Measurements from ENCODE around the gene RSPH3.
"Not testable (repeated sequence)": the region's sequence is repeated elsewhere in the genome, so short reads cannot be mapped to it uniquely, and the experiment has no call there.

RSPH3 gene, protein sequence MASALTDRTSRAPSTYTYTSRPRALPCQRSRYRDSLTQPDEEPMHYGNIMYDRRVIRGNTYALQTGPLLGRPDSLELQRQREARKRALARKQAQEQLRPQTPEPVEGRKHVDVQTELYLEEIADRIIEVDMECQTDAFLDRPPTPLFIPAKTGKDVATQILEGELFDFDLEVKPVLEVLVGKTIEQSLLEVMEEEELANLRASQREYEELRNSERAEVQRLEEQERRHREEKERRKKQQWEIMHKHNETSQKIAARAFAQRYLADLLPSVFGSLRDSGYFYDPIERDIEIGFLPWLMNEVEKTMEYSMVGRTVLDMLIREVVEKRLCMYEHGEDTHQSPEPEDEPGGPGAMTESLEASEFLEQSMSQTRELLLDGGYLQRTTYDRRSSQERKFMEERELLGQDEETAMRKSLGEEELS

DNA sequence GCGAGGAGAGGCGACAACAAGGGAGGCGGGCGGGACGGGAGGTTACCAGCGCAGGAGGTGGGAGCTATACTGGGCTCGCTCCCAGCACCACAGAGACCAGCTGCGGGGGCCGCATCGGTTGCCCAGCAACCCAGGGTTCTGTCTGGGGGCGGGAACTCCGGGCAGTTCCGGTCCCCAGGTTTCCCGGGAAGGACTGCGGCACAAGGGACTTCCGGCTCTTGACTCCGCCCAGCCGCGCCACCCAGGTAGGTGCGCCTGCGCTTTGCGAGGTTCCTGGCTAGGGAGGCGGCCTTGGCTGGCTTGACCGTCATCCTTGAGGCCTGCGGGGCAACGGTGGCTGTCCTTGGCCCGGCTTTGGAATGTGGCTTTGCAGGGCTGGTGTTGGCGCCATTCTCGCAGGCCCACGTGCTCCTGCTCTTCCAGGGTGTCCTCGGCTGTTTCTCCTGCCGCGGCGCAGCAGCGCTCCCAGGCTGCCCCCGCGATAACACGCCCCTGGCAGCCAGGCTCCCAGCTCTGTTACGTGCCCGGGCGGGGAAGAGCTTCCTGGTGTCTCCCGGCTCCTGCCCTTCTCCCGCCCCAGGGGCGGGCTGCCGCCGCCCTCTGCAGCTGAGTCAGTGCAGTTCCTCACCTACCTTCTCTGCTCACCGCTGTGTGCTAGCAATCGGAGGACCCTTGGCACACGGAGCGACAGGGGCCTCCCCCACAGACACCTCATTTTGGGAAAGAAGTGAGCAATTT lies at the start of gene RSPH3:
Gene RSPH3 (minus strand): TSS at position 537 of the 738 bp plus-strand sequence. CDS start 652 bp downstream, outside the sequence.
- DNase-seq (ENCODE audit: low read depth): peak; percentile 95

DNA sequence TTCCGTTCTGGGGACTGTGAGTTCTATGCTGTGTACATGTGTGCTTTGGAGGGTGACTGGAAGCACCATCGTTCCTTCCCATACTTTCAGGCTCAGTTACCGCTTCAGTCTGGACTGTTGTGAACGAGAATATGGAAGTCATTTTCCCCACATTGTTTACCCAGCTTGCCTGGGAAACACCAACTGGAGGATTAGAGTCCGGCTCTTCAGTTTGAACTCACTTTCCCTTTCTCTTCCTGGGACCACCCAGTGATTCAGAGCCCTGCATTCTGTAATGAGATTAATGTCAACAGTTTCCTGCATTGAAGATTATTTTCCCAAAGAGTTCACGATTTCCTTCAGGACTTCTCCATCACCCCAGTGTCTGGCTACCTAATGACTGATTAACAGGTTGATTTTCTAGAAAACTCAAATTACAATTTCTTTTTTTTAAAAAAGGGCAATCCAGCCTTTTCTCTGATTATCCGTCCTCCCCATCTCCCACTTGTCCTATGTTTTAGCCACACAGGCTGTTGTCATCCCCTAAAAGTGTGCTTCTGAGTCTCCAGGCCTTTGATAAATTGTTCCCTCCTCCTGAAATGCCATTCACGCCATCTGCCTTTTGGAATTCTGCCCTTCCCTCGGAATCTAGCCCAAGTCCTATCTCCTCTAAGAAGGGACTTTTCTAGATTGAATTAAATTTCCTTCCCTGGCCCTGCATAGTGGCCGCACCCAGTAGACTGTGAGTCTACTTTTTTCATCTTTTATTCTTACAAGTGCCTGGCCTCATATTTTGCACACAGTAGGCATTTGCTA lies 48.1 kb upstream of the RSPH3 start:
- no peak for DNase-seq (ENCODE audit: low read depth)

DNA sequence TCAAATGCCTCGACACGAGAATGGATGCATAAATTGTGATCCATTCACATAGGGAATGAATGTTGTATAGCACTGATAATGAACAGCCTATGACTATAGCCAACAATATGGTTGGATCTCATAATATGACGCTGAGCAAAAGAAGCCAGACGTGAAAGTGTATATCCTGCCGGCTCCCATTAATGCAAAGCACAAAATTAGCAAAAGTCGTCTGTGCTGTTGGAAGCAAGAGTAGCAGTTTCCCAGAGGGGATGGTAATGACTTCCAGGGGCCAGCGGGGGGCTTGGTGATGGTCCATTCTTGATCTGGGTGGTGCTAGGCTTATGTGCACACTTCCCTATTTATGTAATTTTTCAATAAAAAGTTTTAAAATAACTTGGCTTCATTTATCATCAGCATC lies 45.8 kb upstream of the RSPH3 start:
- no peak for DNase-seq (ENCODE audit: low read depth)

DNA sequence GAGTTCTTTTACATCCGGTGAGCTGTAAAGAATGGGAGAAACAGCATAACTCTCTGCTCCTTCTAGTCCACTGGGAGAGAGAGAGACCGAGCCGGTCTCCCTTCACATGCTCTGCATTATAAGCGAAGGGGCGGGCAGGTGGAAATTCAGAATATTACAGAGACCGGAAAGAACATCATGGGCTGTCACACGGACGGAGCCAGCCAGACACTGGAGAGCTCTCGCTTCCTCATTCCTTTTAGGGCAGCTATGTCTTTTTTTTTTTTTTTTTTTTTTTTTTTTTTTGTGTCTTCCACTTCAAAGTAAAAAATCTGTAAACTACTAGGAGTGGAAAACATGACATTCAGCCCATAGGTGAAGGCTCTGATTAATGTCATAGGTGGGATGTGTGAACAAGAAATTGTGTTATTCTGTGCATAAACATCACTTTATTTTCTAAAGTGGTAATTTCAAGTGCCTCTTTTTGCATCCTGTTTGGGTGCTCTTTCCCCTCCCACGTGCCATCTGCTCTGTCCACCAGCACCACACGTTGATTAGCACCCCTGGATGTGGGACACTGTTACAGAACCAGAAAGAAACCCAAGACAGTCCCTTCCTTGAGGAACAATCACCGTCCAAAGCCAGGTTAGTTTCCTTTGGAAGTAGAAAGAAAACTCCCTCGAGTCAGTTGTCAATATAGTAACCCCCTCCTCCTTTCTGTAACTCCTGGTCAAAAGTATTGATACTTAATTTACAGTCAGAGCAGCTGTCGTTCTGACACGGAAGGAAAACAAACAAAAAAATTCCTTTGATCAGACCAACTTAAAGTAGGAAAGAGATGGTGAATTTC lies 45.1 kb upstream of the RSPH3 start, which contains the start of gene TAGAP:
Gene TAGAP (minus strand): TSS at position 93 of the 829 bp plus-strand sequence. CDS start 845 bp downstream, outside the sequence.
- DNase-seq (ENCODE audit: low read depth): peak; percentile 35

DNA sequence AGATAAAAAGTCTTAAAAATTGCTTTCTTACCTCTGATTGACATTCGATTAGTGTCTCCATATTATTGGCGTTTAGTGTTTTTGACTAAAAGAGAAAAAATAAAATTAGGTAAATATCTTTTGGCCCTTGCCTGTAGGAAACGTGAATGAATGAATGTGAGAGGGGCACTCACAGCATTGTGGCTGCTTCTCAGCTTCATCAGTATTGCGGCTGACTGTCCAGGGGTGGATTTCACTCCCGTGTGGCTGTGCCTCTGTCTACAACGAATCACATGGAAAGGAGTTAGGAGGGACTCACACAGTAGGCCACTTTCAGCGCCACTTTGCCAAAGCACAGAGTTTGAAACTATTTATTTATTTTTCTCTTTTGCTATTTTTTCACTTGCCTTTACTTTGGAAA lies 43.9 kb upstream of the RSPH3 start:
- DNase-seq (ENCODE audit: low read depth): no peak

DNA sequence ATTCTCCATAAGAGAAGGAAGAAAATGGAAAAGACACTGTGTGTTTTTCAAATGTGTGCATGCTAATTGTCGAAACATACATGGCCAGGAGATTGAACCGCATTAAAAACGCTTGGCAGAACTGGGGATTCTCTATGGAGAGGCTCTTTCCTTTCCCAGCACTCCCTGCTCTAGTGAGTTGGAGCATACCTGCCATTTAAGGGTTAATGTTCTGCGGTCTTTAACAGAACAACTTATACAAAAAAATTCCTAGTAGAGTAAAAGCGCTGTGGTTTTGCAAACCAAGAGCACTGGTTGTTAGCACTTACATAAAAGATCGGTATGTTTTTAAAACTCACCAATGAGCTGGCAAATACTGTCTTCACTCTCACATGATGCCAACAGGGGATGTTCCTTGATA lies 43.2 kb upstream of the RSPH3 start:
- no peak for DNase-seq (ENCODE audit: low read depth)

DNA sequence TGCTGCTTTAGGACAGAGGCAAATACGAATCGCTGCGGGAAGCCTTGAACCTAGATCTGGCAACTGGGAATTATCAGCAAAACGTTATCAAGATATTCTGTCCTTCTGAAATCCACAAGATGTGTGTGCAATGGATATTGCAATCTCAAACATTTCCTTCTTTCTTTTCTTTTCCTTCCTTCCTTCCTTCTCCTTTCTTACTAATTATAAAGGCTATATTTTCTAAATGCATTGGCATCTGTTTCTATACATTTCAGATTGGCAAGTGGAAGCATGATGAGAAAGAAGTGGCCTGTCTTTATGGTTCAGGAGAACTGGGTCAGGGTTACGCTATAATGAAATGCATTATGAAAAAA lies 42.8 kb upstream of the RSPH3 start:
- no peak for DNase-seq (ENCODE audit: low read depth)

DNA sequence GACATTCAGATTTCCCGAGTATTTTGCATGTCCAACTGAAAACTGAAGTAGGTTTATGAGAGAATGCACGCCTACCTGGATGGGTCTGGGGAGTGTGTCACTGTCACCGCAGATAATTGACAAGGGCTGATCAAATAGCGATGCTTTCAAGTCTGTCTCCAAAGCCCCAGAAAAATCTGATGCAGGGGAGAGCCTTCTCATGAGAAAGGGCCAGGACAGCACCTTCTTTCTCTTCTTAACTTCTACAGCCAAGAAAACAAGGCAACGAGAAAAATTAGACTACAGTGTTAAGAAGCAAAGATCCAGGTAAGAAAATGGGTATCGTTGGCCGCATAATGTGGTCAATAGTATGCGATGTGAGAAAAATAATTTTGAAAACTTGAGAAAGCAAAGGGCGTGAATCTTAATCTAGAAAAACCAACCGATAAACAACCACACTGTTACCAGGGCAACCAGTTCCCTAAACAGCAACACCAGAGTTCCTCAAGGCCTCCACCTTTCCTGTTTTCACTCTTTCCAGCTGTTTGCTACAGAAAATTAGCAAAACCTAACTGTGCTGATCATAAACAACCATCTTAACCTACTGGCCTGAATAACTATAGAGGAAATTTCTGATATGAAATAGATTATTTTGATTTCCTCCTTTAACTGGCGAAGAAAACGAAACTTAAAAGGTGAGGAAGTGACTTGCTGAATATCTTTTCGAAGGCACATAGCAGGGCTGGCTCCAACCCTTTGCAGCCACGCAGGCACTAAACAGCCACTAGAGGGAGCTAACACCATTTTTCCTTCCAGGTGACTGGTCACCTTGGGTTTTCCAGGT lies 42.2 kb upstream of the RSPH3 start:
- DNase-seq (ENCODE audit: low read depth): peak; percentile 70

DNA sequence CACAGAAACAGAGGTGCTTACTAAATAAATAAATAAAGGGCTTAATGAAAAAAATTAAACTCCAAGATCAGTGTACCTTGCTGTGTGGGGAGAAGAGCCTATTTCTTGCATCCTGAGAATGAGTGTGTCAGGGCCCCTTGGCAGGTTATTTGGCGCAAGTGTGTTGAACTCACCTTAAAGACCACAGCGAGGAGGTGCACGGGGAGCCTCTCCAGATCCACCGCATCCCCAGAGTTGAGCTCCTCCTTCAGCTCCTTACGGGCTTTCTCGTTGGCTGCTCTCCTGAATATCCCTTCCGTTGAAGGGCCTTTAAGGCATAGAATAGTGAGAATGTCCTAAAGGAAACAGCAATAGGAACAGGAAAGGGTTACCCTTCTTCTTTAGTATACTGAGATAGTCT lies 41.2 kb upstream of the RSPH3 start:
- DNase-seq (ENCODE audit: low read depth): no peak

DNA sequence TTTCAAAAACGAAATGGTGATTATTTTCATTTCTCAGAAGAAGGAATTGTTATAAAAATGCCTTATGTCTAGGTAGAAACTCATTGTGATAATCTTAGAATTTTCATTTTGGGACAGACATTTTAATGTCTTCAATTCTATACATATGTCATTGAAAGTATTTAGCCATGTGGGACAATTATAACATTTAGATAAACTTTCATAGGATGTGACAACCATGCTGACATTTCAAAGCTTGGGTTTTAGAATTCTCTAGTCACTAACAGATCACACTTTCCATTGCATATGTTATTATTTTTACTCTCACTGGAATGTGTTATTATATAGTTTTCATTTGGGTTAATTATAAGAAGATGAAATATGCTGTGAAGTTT lies 39.9 kb upstream of the RSPH3 start:
- DNase-seq (ENCODE audit: low read depth): no peak

DNA sequence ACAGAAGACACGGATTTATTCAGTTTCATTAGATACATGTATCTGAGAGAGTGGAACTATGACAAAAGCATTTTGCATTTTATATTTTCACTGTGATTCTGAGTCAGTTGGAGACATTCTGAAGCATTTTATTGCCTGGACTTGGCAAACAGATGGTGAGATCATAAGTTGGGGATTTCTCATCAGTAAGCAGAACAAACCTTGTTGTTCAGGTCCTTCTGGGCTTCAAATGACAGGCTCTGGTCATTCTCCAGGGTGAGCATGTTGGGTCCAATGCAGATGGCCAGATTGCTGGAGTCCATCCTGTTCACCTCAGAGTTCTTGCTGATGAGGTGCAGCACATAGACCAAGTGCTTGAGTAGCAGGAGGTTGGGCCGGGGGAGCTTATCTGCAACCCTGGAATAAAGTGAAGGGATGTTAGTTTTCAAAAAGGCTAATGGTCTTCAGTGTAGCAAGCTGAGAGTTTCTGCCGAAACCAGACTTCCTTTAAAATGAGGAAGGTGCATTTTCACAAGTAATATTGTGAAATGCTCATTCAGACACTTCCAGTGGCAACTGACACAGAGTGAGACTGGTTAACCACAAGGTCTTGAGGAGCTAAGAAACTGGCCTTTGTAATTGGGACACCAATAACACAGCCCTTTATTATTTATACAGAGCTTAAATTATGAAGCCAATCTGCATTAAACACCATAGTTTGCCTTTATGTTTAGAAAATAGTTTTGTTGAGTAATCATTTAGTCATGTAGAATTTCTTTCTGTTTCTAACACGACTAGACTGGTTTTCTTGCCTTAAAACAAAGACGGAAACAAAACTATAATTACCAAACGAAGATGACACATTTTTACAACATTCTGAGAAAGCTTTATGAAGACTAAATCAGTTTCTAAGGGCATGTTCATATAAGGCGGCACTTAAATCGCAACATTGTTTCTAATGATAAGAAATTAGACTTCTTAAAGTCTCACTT lies 39.2 kb upstream of the RSPH3 start:
- DNase-seq (ENCODE audit: low read depth): peak; percentile 46

DNA sequence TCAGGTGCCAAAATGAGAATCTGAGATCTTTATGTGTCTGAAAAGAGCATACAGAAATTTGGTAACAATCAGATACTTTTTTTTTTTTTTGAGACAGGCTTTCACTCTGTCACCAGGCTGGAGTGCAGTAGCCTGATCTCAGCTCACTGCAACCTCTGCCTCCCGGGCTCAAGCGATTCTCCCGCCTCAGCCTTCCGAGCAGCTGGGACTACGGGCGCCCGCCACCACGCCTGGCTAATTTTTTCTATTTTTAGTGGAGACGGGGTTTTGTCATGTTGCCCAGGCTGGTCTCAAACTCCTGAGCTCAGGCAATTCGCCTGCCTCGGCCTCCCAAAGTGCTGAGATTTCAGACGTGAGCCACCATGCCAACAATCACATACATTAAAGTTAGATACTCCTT lies 38.3 kb upstream of the RSPH3 start:
- DNase-seq (ENCODE audit: low read depth): not testable (repeated sequence)

DNA sequence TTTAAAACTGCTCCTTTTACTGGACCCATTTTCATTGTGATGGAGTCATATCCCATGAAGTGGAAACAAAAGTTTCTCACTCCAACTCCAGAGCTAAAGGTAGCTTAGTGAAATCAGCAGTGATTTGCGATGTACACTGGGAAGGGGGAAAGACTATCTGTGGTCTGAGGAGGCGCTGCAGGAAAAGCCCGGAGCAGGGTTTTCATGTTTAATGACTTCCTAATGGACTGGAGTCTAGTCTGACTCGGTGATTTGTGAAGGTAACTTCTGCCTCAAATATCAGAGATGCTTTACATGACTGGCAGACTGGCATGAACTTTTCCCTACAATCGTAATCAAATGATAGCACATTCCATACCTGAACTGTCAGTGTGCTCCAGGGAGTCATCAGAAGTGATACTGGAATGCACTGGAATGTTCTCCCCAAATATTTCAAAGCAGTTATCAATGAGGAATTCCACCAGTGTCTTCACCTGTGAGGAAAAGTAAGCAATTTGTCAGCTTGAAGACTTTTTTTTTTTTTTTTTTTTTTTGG lies 37.8 kb upstream of the RSPH3 start:
- DNase-seq (ENCODE audit: low read depth): no peak

DNA sequence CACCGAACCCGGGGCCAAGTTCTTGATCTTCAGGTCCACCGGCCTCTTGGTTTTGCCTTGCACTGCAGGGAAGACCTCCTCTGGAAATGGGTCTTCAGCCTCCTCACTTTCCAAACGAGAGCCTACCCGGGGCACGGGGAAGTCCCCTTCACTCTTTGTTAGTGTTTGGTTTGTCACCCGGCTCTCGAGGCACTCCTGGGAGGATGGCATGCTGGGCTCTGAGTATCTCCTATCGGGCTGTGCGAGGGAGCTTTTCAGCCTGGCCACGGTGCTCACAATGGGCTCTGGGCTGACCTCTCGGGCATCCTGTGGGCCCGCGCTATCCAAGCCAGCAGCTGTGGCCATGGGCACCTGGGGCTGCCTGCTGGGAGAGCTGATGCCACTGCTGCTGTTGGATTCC lies 36.7 kb upstream of the RSPH3 start:
- DNase-seq (ENCODE audit: low read depth): no peak

DNA sequence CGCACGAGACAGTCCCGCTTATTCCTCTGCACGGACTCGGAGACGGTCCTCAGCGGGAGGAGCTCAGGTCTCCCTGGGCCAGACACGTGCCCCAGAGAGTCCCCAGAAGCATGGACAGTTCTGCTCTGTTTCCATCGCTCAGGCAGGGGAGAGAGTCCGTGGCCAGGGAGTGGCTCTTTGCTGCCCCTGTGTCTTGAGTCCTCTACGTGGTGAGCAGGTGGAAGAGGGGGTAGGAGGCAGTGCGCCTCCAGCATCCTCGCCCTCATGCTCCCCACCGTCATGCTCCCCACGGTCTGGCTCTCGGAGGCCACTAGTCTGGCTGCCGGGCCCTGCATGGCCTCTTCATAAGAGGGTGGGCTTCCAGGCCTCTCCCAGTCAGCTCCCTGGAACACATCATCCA lies 35.9 kb upstream of the RSPH3 start:
- DNase-seq (ENCODE audit: low read depth): no peak

DNA sequence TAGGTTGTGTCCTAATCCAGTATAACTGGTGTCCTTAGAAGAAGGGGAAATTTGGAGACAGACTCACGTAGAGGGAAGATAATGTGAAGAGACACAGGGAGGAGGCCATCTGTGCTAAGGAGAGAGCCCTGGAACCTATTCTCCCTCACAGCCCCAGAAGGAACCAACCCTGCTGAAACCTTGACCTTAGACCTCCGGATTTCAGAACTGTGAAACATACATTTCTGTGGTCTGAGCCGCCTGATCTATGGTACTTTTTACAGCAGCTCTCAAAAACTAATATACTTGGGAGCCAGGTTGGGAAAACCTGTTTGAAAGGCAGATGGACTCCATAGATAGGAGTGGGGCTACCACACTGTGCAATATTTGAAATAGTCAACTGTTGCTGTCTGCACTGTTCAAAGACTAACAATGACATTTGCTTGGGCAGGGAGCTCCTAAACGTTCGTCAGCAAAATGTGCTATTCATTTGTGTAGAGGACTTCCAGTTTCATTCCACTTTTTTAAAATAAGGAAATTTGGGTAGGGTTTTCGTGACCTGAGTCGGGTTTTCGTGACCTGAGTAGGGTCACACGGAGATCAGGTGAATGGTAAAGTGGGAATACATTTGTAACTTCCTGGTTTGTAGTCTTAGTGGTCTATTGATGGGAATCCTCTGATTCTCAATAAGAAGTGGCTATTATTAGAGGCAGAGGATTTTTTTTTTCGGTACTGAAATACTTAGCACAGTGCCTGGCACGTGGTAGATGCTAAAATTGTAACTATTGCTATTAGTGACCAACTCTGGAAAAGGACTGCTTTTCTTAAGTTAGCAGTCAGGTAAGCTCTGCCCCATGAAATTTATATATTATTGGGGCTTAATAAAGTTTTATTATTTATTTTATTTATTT lies 33.4 kb upstream of the RSPH3 start:
- no peak for DNase-seq (ENCODE audit: low read depth)

DNA sequence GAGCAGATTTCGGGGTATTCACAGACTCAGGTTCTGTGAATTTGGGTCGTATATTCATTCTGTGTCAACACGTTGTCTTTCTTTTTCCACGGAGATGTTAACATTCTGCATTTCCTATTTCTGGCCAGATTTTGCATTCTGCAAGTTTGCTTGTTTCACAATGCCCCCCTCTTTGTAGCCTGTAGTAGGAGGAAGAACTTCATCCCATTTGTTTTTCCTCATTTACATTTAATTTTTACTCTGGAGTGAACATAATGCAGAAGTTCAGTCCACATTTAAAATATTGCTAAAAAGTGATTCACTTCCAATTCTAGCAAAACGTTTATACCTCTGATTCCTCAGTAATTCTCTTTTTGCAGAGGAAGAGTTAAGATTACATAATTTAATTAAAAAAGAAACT lies 31.8 kb upstream of the RSPH3 start:
- DNase-seq (ENCODE audit: low read depth): no peak

DNA sequence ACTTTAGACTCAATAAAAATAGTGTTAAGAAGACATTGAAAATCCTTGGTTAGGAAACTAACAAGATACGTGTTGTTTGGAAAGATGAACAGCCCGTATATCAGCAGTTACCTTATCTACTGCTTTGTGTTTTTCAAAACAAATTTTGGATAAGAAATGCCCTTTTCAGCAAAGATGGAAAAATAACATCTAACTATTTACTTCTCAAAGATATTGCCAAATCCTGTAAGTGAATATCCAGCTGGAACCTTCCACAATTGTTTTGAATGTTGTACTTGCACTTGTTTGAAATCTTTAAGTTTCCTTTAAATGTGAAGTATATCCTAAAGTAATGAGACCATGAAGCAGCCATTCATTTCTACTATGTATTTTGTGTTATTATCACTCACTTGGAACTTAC lies 30.2 kb upstream of the RSPH3 start:
- no peak for DNase-seq (ENCODE audit: low read depth)
